PC-9 (cell line): ENCODE data around the gene RAB35. TPM values are rescaled to one million over a fixed set of nuclear protein-coding genes. Genes with fewer than 3 reads are reported as not detected.

ENCODE experiments used
- BruUV-seq: library from RNA; stranded (reverse); fragments of 400-500 nt; replicated peaks from 2 replicates; lab custom pipeline; 2021; lab: Mats Ljungman, UMichigan
- CTCF ChIA-PET: fragments of 300-600 bp; sonication (Branson Sonifier 250); formaldehyde crosslinking; loops from one replicate; lab custom pipeline; 2022; ENCODE audit warnings: antibody characterized with exemption; lab: Charles Lee
- POLR2A ChIA-PET: fragments of 300-600 bp; sonication (Branson Sonifier 250); formaldehyde crosslinking; loops from one replicate; lab custom pipeline; 2022; ENCODE audit warnings: antibody characterized with exemption; ENCODE audit not compliant: unreplicated experiment; lab: Charles Lee
- DNase-seq, 2 experiments: peaks; one replicate each; pipeline versions ENCODE4 v3.0.0 to v3.0.0-alpha.2; 2015 to 2022; ENCODE audit warnings: mixed read lengths in 1 of 2
- H2AFZ ChIP-seq: fragments of 200-600 bp; sonication (generic); 2 replicates; pipeline ENCODE4 v1.8.1; 2017; ENCODE audit warnings: antibody characterized with exemption
- H3F3A ChIP-seq: fragments of 200-600 bp; sonication (generic); 2 replicates; pipeline ENCODE4 v1.8.1; 2017; ENCODE audit warnings: antibody characterized with exemption, mild to moderate bottlenecking, low read depth; ENCODE audit not compliant: insufficient read depth
- H3K27ac ChIP-seq: fragments of 200-600 bp; sonication (generic); 2 replicates; pipeline ENCODE4 v1.6.1; 2016; ENCODE audit warnings: mixed run types
- H3K27me3 ChIP-seq: fragments of 200-600 bp; sonication (generic); 2 replicates; pipeline ENCODE4 v1.6.1; 2016; ENCODE audit warnings: low read depth, mixed run types; ENCODE audit not compliant: insufficient read depth
- H3K36me3 ChIP-seq: fragments of 200-600 bp; sonication (generic); 2 replicates; pipeline ENCODE4 v1.6.1; 2016; ENCODE audit warnings: low read depth, mixed run types
- H3K4me1 ChIP-seq: fragments of 200-600 bp; sonication (generic); replicated peaks from 2 replicates; pipeline ENCODE4 v1.6.1; 2016; ENCODE audit warnings: mixed run types; ENCODE audit not compliant: insufficient read depth
- H3K4me2 ChIP-seq: fragments of 200-600 bp; sonication (generic); 2 replicates; pipeline ENCODE4 v1.6.1; 2017; ENCODE audit warnings: mixed run types
- H3K4me3 ChIP-seq: fragments of 200-600 bp; sonication (generic); 2 replicates; pipeline ENCODE4 v1.6.1; 2016; ENCODE audit warnings: mixed run types
- H3K79me2 ChIP-seq: fragments of 200-600 bp; sonication (generic); 2 replicates; pipeline ENCODE4 v1.6.1; 2017; ENCODE audit warnings: low read depth, mixed run types
- H3K9me2 ChIP-seq: fragments of 200-600 bp; sonication (generic); 2 replicates; pipeline ENCODE4 v1.8.1; 2017; ENCODE audit warnings: mild to moderate bottlenecking; ENCODE audit not compliant: insufficient read depth
- H3K9me3 ChIP-seq: fragments of 200-600 bp; sonication (generic); 2 replicates; pipeline ENCODE4 v1.8.1; 2016; ENCODE audit warnings: low read depth; ENCODE audit not compliant: insufficient read depth
- H4K20me1 ChIP-seq: fragments of 200-600 bp; sonication (generic); 2 replicates; pipeline ENCODE4 v1.8.1; 2017; ENCODE audit not compliant: insufficient read depth
- CTCF ChIP-seq: fragments of 200-600 bp; sonication (generic); conservative IDR thresholded peaks from 2 replicates; pipeline ENCODE4 v1.6.1; 2017; ENCODE audit warnings: mixed run types, antibody characterized with exemption, mild to moderate bottlenecking, moderate library complexity
- EZH2 ChIP-seq: fragments of 200-600 bp; sonication (generic); IDR thresholded peaks from 2 replicates; pipeline ENCODE4 v1.8.0; 2017; ENCODE audit warnings: antibody characterized with exemption, low read depth
- intact Hi-C: fragments of 100-400 bp; cut with micrococcal nuclease; formaldehyde crosslinking; loops from one replicate; pipeline ENCODE4 v1.10.0; 2022; ENCODE audit not compliant: unreplicated experiment
- total RNA-seq: library from RNA; stranded (reverse); gene quantifications from 2 replicates; pipeline ENCODE4 v1.2.3, GENCODE V29; 2021

The RAB35 gene
- total RNA-seq, 1 experiment from 2014 or later, result 52.0 TPM

- Histone ChIP-seq H2AFZ (no peak overlapping the region), H3K79me2 (no peaks in the 10 kb centered on the region), H3K4me2 (no peak overlapping the region), H3K27ac (no peak overlapping the region), H4K20me1 (no peaks in the 10 kb centered on the region), H3F3A (peaks cover 23% of the 10 kb centered on the region), H3K36me3 (no peaks in the 10 kb centered on the region), H3K4me3 (no peak overlapping the region), H3K27me3 (no peaks in the 10 kb centered on the region), H3K9me2 (no peaks in the 10 kb centered on the region), H3K9me3 (no peaks in the 10 kb centered on the region), H3K4me1 (peaks cover 28% of the 10 kb centered on the region)
- TF ChIP-seq EZH2 (no peak), CTCF (no peak)
- CTCF ChIA-PET, result no interaction called here
- no TSS peak for BruUV-seq
- POLR2A ChIA-PET, result no interaction called here
- intact Hi-C loops, result no loop called here
- no peak for DNase-seq
Measured at GRCh38 chr12:120075034-120075616, 41.4 kb downstream of the RAB35 start.

- H3K79me2 ChIP-seq, result no peaks in the 10 kb centered on the region
- no TSS peak for BruUV-seq
- DNase-seq, result no peak
- no peak overlapping the region for H2AFZ ChIP-seq
- CTCF ChIA-PET, result no interaction called here
- no peaks in the 10 kb centered on the region for H4K20me1 ChIP-seq
- H3K4me3 ChIP-seq, result no peak overlapping the region
- no peaks in the 10 kb centered on the region for H3F3A ChIP-seq
- no peaks in the 10 kb centered on the region for H3K27me3 ChIP-seq
- no peak overlapping the region for H3K4me2 ChIP-seq
- peaks cover 4% of the 10 kb centered on the region; the same call in 1 of the 2 replicates for H3K4me1 ChIP-seq
- TF ChIP-seq EZH2, result no peak
- TF ChIP-seq CTCF, result no peak
- POLR2A ChIA-PET, result interaction anchor here (0.6 kb wide), 1 partner anchor 20 kb away, joined by 4 read pairs; no protein-coding TSS in a partner anchor
- no peaks in the 10 kb centered on the region for H3K36me3 ChIP-seq
- H3K27ac ChIP-seq, result no peak overlapping the region
- intact Hi-C loops, result no loop called here
- H3K9me3 ChIP-seq, result no peaks in the 10 kb centered on the region
- H3K9me2 ChIP-seq, result no peaks in the 10 kb centered on the region
Measured at GRCh38 chr12:120072472-120073249, 43.9 kb downstream of the RAB35 start.

GRCh38 chr12:120071493-120072020 lies 45.0 kb downstream of the RAB35 start:
- no peaks in the 10 kb centered on the region for H3K9me2 ChIP-seq

More at GRCh38 chr12:120071493-120072020, 45.0 kb downstream of the RAB35 start:
- no peaks in the 10 kb centered on the region for H3K9me3 ChIP-seq
- no peak for TF ChIP-seq CTCF
- no peak for TF ChIP-seq EZH2
- H3F3A ChIP-seq, result no peaks in the 10 kb centered on the region
- DNase-seq, result no peak
- CTCF ChIA-PET, result no interaction called here
- no peaks in the 10 kb centered on the region for H3K36me3 ChIP-seq
- peaks cover 7% of the 10 kb centered on the region for H3K4me1 ChIP-seq
- H2AFZ ChIP-seq, result no peak overlapping the region
- BruUV-seq, result no TSS peak
- H3K27ac ChIP-seq, result no peak overlapping the region
- no peak overlapping the region for H3K4me2 ChIP-seq
- no peaks in the 10 kb centered on the region for H4K20me1 ChIP-seq
- intact Hi-C loops, result no loop called here
- no peaks in the 10 kb centered on the region for H3K79me2 ChIP-seq
- no peaks in the 10 kb centered on the region for H3K27me3 ChIP-seq
- POLR2A ChIA-PET, result interaction anchor here (0.7 kb wide), 1 partner anchor 1080 kb away, joined by 13 read pairs; no protein-coding TSS in a partner anchor
- H3K4me3 ChIP-seq, result no peak overlapping the region
